ELF-1 (cell line): ENCODE measurements around the gene SKIC8.

Source experiments
- DNase-seq: peaks from one replicate; pipeline ENCODE4 v3.0.0-alpha.2; 2016; ENCODE audit warnings: low read depth, low spot score

SKIC8 gene

DNA sequence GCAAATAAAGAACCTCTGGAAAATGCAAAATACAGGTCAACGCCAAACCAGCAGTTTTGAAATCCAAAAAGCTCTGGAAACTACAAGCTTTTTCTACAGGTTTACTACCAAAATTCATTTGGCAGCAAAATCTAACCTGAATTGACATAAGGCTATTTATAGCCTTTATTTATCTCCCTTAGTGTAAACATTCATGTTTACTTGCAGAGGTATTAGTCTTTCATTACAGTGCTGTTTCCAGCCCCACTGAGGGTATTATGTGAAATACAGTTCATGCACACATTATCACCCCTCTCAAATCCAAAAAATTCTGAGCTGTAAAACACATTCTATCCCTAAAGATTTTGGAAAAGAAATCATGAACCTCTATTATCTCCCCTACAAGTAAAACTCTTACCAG, 7.2 kb downstream of the SKIC8 start:
- no peak for DNase-seq

DNA sequence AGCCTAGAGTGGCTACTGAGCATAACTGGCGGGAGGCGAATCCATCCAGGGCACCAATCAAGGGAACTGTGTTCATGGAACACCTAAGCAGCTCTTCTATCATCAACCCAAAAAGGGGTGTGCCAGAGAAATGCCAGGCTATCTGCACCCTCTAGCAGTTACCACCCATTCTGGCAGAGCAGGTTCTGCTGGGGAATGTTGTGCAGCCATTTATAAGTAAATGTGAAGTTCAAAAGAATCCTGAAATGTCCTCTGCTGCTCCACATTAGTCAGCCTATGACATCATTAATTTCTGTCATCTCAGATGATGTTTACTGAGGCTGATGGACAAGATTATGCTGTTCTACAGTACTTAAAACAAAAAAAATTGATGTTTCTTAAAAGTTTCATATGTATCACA, 7.7 kb downstream of the SKIC8 start:
- DNase-seq = no peak

GRCh38 chr15:78291052-78291451, 8.4 kb downstream of the SKIC8 start:
- DNase-seq = no peak

DNA sequence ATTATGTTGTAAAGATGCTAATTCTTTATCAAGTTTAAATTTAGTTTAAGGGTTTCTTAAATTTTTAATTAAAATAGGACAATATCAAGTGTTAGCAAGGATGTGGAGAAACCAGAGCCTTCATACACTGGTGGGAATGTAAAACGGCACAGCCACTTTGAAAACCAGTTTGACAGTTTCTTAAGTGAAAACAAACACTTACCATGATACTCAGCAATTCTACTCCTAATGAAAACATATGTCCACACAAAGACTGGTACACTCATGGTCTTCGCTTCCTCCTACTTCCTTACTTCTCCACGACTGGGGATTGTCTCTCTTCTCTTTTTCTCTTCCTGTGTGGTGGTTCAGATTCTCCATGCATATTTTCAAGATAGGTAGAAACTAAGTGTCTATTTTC, 9.2 kb downstream of the SKIC8 start:
- no peak for DNase-seq

GRCh38 chr15:78284758-78285157, 14.7 kb downstream of the SKIC8 start:
- DNase-seq = no peak

- DNase-seq = no peak
Observed at GRCh38 chr15:78282324-78282723, 17.1 kb downstream of the SKIC8 start.

DNA sequence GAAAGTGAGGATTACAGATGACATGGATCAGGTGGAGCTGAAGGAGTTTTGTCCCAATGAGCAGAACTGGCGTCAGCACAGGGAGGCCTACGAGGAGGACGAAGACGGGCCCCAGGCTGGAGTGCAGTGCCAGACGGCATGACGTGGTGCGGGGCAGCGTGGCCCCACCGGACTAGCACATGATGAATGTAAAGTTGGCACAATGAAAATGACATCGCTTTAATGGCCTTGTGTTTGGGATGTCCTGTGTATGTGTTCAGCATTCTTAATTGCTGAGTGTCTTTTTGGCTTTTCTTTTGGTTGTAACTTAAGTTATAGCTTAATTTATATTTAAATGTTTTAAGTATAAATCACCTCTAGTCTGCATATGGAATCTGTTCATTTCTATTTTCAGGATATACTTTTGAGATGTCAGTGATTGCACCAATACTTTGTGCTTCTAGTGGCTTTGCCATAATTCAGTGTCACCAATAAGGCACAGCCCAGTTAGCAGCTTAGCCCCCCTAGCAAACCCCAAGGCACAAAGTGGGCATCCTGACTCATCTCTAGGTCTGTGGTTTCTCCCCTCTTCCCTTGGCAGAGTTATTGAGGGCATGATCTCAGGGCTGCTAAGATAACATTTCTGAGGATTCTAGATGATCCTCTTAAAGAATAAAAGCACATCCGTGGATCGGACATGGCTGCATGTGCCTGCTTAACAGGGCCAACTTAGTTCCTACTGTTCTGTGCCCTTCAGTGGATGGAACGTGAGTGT, 18.9 kb downstream of the SKIC8 start:
- DNase-seq = no peak

- peak; percentile 48 for DNase-seq
Observed at GRCh38 chr15:78276064-78276943, 23.1 kb downstream of the SKIC8 start.

DNA sequence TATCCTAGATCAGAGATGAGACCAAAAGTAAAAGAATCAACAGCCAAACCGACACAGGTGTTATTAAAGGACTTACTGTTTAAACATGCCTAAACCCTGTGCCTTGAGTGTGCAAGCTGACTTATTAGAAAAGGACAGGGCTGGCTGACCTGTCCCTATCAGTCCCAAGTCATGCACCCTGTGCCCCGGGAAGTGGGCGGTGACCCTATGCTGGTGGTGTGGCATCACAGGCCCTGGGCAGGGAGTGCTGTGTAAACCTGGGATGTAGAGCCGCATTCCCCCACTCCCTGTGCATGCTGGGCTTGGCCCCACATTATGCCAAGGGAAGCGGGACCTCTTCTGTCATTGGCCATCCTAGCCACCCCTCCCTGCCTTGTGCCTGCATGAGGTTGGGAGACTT, 24.4 kb downstream of the SKIC8 start:
- DNase-seq = no peak

DNA sequence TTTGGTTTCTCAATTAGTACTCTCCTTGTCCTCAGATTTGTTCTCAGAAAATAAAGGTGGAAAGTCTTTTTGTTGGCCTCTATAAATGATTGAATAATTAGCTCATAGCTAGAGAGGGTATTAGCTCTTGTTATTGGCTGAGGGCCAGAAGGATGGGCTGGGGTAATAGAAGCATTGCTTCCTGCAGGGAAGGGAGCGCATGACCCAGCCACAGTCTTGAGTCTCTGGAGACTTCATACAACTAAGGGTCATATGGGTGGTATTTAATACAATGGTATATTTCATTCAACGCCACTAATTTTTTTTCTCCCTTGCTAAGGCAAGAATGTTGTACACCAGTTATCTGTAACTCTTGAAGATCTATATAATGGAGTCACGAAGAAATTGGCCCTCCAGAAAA, 26.6 kb downstream of the SKIC8 start:
- DNase-seq = no peak

- no peak for DNase-seq
Observed at GRCh38 chr15:78272316-78272715, 27.1 kb downstream of the SKIC8 start.

GRCh38 chr15:78266806-78267205, 32.6 kb downstream of the SKIC8 start:
- no peak for DNase-seq

DNA sequence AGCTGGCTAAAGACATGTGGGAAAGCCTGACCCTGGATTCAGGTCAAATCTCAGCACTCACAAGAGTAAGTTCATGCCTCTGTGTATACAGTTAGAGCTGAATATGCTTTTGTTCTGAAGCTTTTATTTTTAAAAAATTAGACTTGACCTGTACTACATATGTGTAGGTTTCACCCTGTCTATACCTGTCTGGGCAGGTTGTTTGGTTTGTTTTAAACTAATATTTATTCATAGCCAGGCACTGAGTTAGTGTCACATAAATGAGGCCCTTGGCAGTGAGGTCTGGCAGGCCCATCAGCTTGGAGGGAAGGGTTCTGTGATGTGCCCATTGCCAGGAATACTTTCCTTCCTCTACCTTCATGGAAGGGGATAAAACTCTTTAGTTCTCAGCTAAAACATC, 33.2 kb downstream of the SKIC8 start:
- no peak for DNase-seq

DNA sequence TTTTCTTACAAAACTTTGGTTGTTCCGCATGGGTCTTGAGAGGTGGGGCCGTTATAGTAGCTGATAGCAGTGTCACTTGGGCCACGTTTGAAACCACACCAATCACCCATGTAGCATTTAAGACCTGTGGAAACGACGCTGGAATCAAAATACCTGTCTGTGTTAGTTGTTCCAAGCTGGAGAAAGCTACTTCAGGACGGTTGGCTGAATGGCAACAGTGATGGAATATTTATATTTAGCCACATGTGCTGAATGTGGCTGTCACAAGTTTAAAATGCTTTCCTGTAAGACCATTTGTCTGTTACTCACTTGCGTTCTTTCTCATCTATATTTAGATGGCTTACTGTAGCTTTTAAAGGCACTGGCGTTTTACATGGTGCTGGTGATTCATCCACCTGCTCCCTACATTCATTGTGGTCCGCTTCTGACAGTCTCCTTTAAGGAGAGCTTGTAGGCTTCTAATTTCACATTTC, 33.6 kb downstream of the SKIC8 start:
- no peak for DNase-seq

GRCh38 chr15:78265137-78265460, 34.3 kb downstream of the SKIC8 start:
- no peak for DNase-seq

- DNase-seq = peak; percentile 62
Observed at GRCh38 chr15:78264304-78265136, 34.9 kb downstream of the SKIC8 start, which contains the start of gene DNAJA4. TSS of gene DNAJA4 (plus strand) at chr15:78264562. CDS start at chr15:78264764, 202 bp downstream.

DNA sequence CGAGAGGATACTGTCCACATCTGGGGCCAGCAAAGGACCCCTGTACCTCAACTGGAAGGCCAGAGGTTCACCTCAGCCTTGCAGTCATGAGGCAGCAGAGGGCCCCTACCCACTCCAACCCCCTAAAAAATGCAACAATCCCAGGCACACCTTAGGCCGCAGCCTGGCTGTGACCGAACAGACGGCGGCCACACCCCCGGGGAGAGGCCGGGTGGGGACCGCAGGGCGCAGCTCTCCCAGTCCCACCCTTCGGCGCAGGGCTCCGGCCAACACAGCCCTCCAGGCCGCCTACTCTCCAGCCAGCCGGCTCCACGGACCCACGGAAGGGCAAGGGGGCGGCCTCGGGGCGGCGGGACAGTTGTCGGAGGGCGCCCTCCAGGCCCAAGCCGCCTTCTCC, 35.5 kb downstream of the SKIC8 start:
- no peak for DNase-seq

- DNase-seq = no peak
Observed at GRCh38 chr15:78263351-78263781, 36.0 kb downstream of the SKIC8 start.

DNA sequence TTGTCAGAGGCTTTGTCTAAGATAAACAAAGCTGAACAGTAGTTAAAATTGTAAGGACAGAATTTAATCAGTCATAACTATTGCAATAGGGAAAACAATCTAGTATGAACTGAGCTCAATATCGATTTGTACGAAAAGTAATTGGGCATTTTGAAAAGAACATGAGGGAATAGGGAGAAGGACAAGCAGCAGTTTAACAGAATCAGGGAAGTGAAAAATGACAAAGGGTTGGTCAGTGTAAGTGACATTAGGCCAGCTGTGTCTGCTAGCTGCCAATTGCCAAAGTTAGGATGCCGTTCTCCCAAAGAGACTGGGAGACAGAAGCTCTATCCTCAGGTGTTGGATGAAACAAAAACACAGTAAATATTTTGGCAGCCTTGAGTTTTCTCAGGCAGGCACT, 38.3 kb downstream of the SKIC8 start:
- no peak for DNase-seq

GRCh38 chr15:78260489-78260888, 38.9 kb downstream of the SKIC8 start:
- no peak for DNase-seq

DNA sequence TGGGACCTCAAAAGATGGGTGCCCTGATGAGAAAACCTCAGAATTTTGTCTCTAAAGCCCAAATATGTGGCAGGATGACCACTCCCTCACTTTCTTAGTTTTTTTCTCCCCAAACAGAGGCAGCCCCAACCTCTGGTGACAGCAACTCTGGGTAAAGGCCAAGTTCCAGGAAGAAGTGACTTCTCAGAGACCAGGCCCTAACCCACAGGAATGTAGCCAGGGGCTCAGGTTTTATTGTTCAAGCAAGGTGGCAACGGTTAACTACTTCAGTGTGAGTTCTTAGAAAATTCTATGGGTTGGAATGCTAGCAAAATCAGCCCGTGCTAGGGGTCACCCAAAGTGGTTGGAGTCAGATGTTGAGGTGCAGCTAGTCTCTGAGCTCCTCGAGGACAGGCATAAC, 40.2 kb downstream of the SKIC8 start:
- no peak for DNase-seq

- no peak for DNase-seq
Observed at GRCh38 chr15:78257681-78258080, 41.7 kb downstream of the SKIC8 start.
